K562 (cell line): ENCODE measurements around the gene SRRM5. TPM values are rescaled to one million over a fixed set of nuclear protein-coding genes. Genes with fewer than 3 reads are reported as not detected.

Experiments
- ARID4B ChIP-seq: sonication (generic); formaldehyde crosslinking; IDR thresholded peaks from 2 replicates; pipeline ENCODE4 v1.8.0; 2022; ENCODE audit warnings: mild to moderate bottlenecking, missing genetic modification reagents
- ATF7 ChIP-seq: fragments of 450-650 bp; IDR thresholded peaks from 2 replicates; pipeline ENCODE4 v1.7.1; 2014; ENCODE audit warnings: mild to moderate bottlenecking, moderate library complexity
- E2F6 ChIP-seq, 2 experiments: IDR thresholded peaks; 2 replicates each; pipeline ENCODE4 v1.6.1; 2011; ENCODE audit warnings: borderline replicate concordance in 1 of 2, control low read depth in 1 of 2, low read depth in 1 of 2, low read length in 1 of 2, mild to moderate bottlenecking in 1 of 2, mixed read lengths in 1 of 2, moderate library complexity in 1 of 2; ENCODE audit not compliant: insufficient read depth in 1 of 2, insufficient read length in 1 of 2, poor library complexity in 1 of 2, severe bottlenecking in 1 of 2; ENCODE audit errors: extremely low read depth in 1 of 2
- HDAC2 ChIP-seq: fragments of 450-650 bp; IDR thresholded peaks from 2 replicates; pipeline ENCODE4 v1.6.1; 2016; ENCODE audit warnings: mild to moderate bottlenecking
- HLTF ChIP-seq: fragments of 450-650 bp; IDR thresholded peaks from 2 replicates; pipeline ENCODE4 v1.6.1; 2016
- HNRNPK ChIP-seq: fragments of 200-400 bp; formaldehyde crosslinking; IDR thresholded peaks from one replicate; pipeline ENCODE4 v1.6.1; 2018; ENCODE audit warnings: mild to moderate bottlenecking, low read depth, low read length; ENCODE audit not compliant: poor library complexity, severe bottlenecking
- HNRNPLL ChIP-seq: fragments of 200-400 bp; formaldehyde crosslinking; IDR thresholded peaks from 2 replicates; pipeline ENCODE4 v1.6.1; 2017; ENCODE audit warnings: low read length, low read depth, mild to moderate bottlenecking; ENCODE audit not compliant: poor library complexity, severe bottlenecking
- KLF10 ChIP-seq: fragments of 250-450 bp; sonication (Bioruptor Pico); IDR thresholded peaks from 2 replicates; pipeline ENCODE4 v1.6.1; 2021; ENCODE audit warnings: matching md5 sums
- MEIS2 ChIP-seq: fragments of 450-650 bp; IDR thresholded peaks from 2 replicates; pipeline ENCODE4 v1.6.1; 2014; ENCODE audit warnings: mild to moderate bottlenecking; ENCODE audit not compliant: partially characterized antibody
- MIER1 ChIP-seq: fragments of 450-650 bp; IDR thresholded peaks from 2 replicates; pipeline ENCODE4 v1.6.1; 2016; ENCODE audit warnings: antibody characterized with exemption, mild to moderate bottlenecking, low read depth
- NFE2 ChIP-seq: IDR thresholded peaks from 2 replicates; pipeline ENCODE4 v1.6.1; 2014; ENCODE audit warnings: antibody characterized with exemption, low read depth
- POLR2AphosphoS5 ChIP-seq: IDR thresholded peaks from 2 replicates; pipeline ENCODE4 v1.6.1; 2011; ENCODE audit warnings: mild to moderate bottlenecking, low read depth, low read length, moderate library complexity; ENCODE audit not compliant: control insufficient read depth, insufficient read depth
- POLR2B ChIP-seq: fragments of 450-650 bp; IDR thresholded peaks from 2 replicates; pipeline ENCODE4 v1.6.1; 2018; ENCODE audit warnings: low read depth; ENCODE audit not compliant: partially characterized antibody
- POLR2H ChIP-seq: IDR thresholded peaks from 2 replicates; pipeline ENCODE4 v1.6.1; 2016; ENCODE audit warnings: missing genetic modification characterization, low read depth, mild to moderate bottlenecking, control low read depth, missing compliant biosample characterization, moderate library complexity
- RAD21 ChIP-seq, 2 experiments: fragments of 250-450 bp in 1 of 2; fragments of 450-650 bp in 1 of 2; sonication (Bioruptor Pico) in 1 of 2; formaldehyde crosslinking in 1 of 2; IDR thresholded peaks in 1 of 2; conservative IDR thresholded peaks in 1 of 2; 2 replicates each; pipeline versions ENCODE4 v1.4.0 to v1.8.0; 2020 to 2022; ENCODE audit warnings: mild to moderate bottlenecking in 2 of 2, moderate library complexity in 1 of 2
- SMAD1 ChIP-seq: fragments of 150-350 bp; IDR thresholded peaks from 2 replicates; pipeline ENCODE4 v1.6.1; 2014; ENCODE audit warnings: low read length, low read depth; ENCODE audit not compliant: partially characterized antibody
- SMC3 ChIP-seq: conservative IDR thresholded peaks from 2 replicates; pipeline ENCODE4 v1.6.1; 2011; ENCODE audit warnings: low read depth, low read length, improper control_type of control experiment; ENCODE audit not compliant: insufficient read depth
- TEAD4 ChIP-seq, 2 experiments: sonication (generic) in 1 of 2; formaldehyde crosslinking in 1 of 2; IDR thresholded peaks; 2 replicates each; pipeline versions ENCODE4 v1.6.1 to v1.8.0; 2012 to 2022; ENCODE audit warnings: borderline replicate concordance in 1 of 2, inconsistent platforms in 1 of 2, low read length in 1 of 2, mild to moderate bottlenecking in 1 of 2, missing genetic modification reagents in 1 of 2
- ZFPM2 ChIP-seq: fragments of 250-450 bp; sonication (Bioruptor Pico); IDR thresholded peaks from 2 replicates; pipeline ENCODE4 v1.5.1; 2022; ENCODE audit warnings: mild to moderate bottlenecking
- ZNF174 ChIP-seq: fragments of 250-450 bp; sonication (Bioruptor Pico); IDR thresholded peaks from 2 replicates; pipeline ENCODE4 v1.4.0; 2020; ENCODE audit warnings: mild to moderate bottlenecking
- polyA plus RNA-seq, 8 experiments: library from polyadenylated mRNA; depleted of rRNA in 4 of 8; stranded (reverse) in 5 of 8; unstranded in 3 of 8; fragments of >200 nt; fragmentation: Nextera tagmentation in 2 of 8; fragmentation: Illumina TruSeq in 1 of 8; extraction: Ambion mirVana in 2 of 8; extraction: Trizol in 1 of 8; gene quantifications; 2 replicates each; pipeline versions ENCODE4 v1.2.1 to v1.2.3, GENCODE V29; 2011 to 2014; ENCODE audit warnings: inconsistent platforms in 1 of 8, missing spikeins in 1 of 8
- total RNA-seq, 7 experiments: library from RNA; depleted of rRNA in 6 of 7; stranded (reverse); fragments of >200 nt in 6 of 7; fragmentation: Illumina TruSeq in 2 of 7; extraction: Trizol in 2 of 7; gene quantifications; 2 replicates each; pipeline versions ENCODE4 v1.2.1 to v1.2.3, GENCODE V29; 2011 to 2021; ENCODE audit warnings: low replicate concordance in 1 of 7

Gene SRRM5
- total and polyA plus RNA-seq, 9 of the 15 experiments (the other 6 are each of a cell fraction or from before 2014, with no cell fraction given), result 0.09 to 0.45 (median 0.18) TPM; not detected in 2

- TF ChIP-seq E2F6 (IDR thresholded peaks at IDR 0.05; ENCODE audit: borderline replicate concordance in 1 of 2, extremely low read depth in 1 of 2, insufficient read depth in 1 of 2, insufficient read length in 1 of 2, low read depth in 1 of 2, low read length in 1 of 2, poor library complexity in 1 of 2, severe bottlenecking in 1 of 2) (peak; percentile 75 to 80), TEAD4 (IDR thresholded peaks at IDR 0.05; ENCODE audit: low read length) (no peak), TEAD4 (CRISPR knock-in tag; IDR thresholded peaks at IDR 0.05; ENCODE audit: borderline replicate concordance) (no peak), KLF10 (CRISPR knock-in tag) (no peak), ATF7 (peak; percentile 79; the same call in 1 of the 2 replicates), ZNF174 (CRISPR knock-in tag) (no peak), SMC3 (no peak), HNRNPLL (peak; percentile 66), POLR2B (peak; percentile 84), MEIS2 (peak; percentile 91), POLR2H (tag) (no peak), SMAD1 (no peak), POLR2AphosphoS5 (peak; percentile 52; the same call in 1 of the 2 replicates), HNRNPK (peak; percentile 51), HDAC2 (0 out of 2 replicates have a peak, but pooled peaks have one; percentile 30), ARID4B (CRISPR knock-in tag) (peak; percentile 86; the same call in 1 of the 2 replicates), NFE2 (no peak), MIER1 (no peak), ZFPM2 (CRISPR knock-in tag) (no peak), RAD21 (CRISPR knock-in tag; conservative IDR thresholded peaks at IDR 0.05 in 1 of 2, IDR thresholded peaks at IDR 0.05 in 1 of 2) (no peak), HLTF (no peak)
These were observed 36.5 kb upstream of the SRRM5 start, which contains the start of the genes PINLYP and XRCC1 (continued) for GRCh38 chr19:43575156-43575950.
